Osteocyte (in vitro differentiated cells): Measurements from ENCODE around the gene PITPNC1. TPM values are rescaled to one million over a fixed set of nuclear protein-coding genes. Genes with fewer than 3 reads are reported as not detected.
A peak's percentile ranks its signal among the peaks of the same experiment; 100 is the strongest.

Experiments used
- DNase-seq: peaks from one replicate; pipeline ENCODE4 v3.0.0; 2021; ENCODE audit warnings: mixed read lengths; ENCODE audit not compliant: unreplicated experiment; ENCODE audit errors: extremely low spot score
- H3K27ac Mint-ChIP-seq: one replicate; pipeline ENCODE4 v1.8.0; 2021; ENCODE audit warnings: mild to moderate bottlenecking, mixed read lengths; ENCODE audit not compliant: unreplicated experiment
- H3K27me3 Mint-ChIP-seq: one replicate; pipeline ENCODE4 v1.8.0; 2021; ENCODE audit warnings: mixed read lengths; ENCODE audit not compliant: unreplicated experiment
- H3K36me3 Mint-ChIP-seq: one replicate; pipeline ENCODE4 v1.8.0; 2021; ENCODE audit warnings: mixed read lengths; ENCODE audit not compliant: unreplicated experiment
- H3K4me1 Mint-ChIP-seq: one replicate; pipeline ENCODE4 v1.8.0; 2021; ENCODE audit warnings: mixed read lengths; ENCODE audit not compliant: unreplicated experiment
- H3K4me3 Mint-ChIP-seq: one replicate; pipeline ENCODE4 v1.8.0; 2021; ENCODE audit warnings: mild to moderate bottlenecking, moderate library complexity, mixed read lengths; ENCODE audit not compliant: unreplicated experiment
- H3K9me3 Mint-ChIP-seq: one replicate; pipeline ENCODE4 v1.8.0; 2021; ENCODE audit warnings: mixed read lengths; ENCODE audit not compliant: unreplicated experiment
- CTCF ChIP-seq: fragments of 200-600 bp; sonication (generic); IDR thresholded peaks from 2 replicates; pipeline ENCODE4 v1.5.0; 2021; ENCODE audit warnings: antibody characterized with exemption, mild to moderate bottlenecking, moderate library complexity
- total RNA-seq: library from RNA; stranded (reverse); gene quantifications from 2 replicates; pipeline ENCODE4 v1.2.1, GENCODE V29; 2021

PITPNC1 gene
- total RNA-seq, 1 donor from 2014 or later: 18.0 TPM

- TF ChIP-seq CTCF: no peak
- peaks cover 3% of the 10 kb centered on the region for H3K36me3 Mint-ChIP-seq
- no peak for DNase-seq
- H3K4me1 Mint-ChIP-seq: no peaks in the 10 kb centered on the region
- no peak overlapping the region for H3K27ac Mint-ChIP-seq
- no peaks in the 10 kb centered on the region for H3K27me3 Mint-ChIP-seq
- H3K9me3 Mint-ChIP-seq: no peaks in the 10 kb centered on the region
- no peak overlapping the region for H3K4me3 Mint-ChIP-seq
Measured at GRCh38 chr17:67687511-67687910, 310.4 kb downstream of the PITPNC1 start.

GRCh38 chr17:67689534-67690177 is 312.6 kb downstream of the PITPNC1 start:
- Mint-ChIP-seq H3K36me3 (peaks cover 14% of the 10 kb centered on the region), H3K27ac (no peak overlapping the region), H3K27me3 (no peaks in the 10 kb centered on the region), H3K4me1 (no peaks in the 10 kb centered on the region), H3K4me3 (no peak overlapping the region), H3K9me3 (no peaks in the 10 kb centered on the region)
- no peak for DNase-seq
- peak; percentile 85 for TF ChIP-seq CTCF

GRCh38 chr17:67693811-67694210 is 316.7 kb downstream of the PITPNC1 start:
- Mint-ChIP-seq H3K36me3 (peaks cover 12% of the 10 kb centered on the region), H3K27ac (no peak overlapping the region), H3K4me3 (no peak overlapping the region), H3K27me3 (peaks cover 3% of the 10 kb centered on the region), H3K9me3 (no peaks in the 10 kb centered on the region), H3K4me1 (no peaks in the 10 kb centered on the region)
- DNase-seq: no peak
- no peak for TF ChIP-seq CTCF

GRCh38 chr17:67696347-67696746 is 319.3 kb downstream of the PITPNC1 start:
- H3K27ac Mint-ChIP-seq: no peak overlapping the region
- DNase-seq: no peak
- peaks cover 6% of the 10 kb centered on the region for H3K27me3 Mint-ChIP-seq
- H3K4me3 Mint-ChIP-seq: no peak overlapping the region
- peaks cover 12% of the 10 kb centered on the region for H3K36me3 Mint-ChIP-seq
- H3K4me1 Mint-ChIP-seq: no peaks in the 10 kb centered on the region
- TF ChIP-seq CTCF: no peak
- no peaks in the 10 kb centered on the region for H3K9me3 Mint-ChIP-seq

GRCh38 chr17:67696853-67697498 is 319.9 kb downstream of the PITPNC1 start:
- H3K9me3 Mint-ChIP-seq: no peaks in the 10 kb centered on the region
- H3K36me3 Mint-ChIP-seq: peaks cover 12% of the 10 kb centered on the region
- TF ChIP-seq CTCF: no peak
- H3K4me1 Mint-ChIP-seq: no peaks in the 10 kb centered on the region
- H3K4me3 Mint-ChIP-seq: no peak overlapping the region
- H3K27me3 Mint-ChIP-seq: peaks cover 6% of the 10 kb centered on the region
- no peak for DNase-seq
- no peak overlapping the region for H3K27ac Mint-ChIP-seq
